Fibroblast of lung (primary cell): ENCODE measurements around the gene CHD3. TPM values are rescaled to one million over a fixed set of nuclear protein-coding genes. Genes with fewer than 3 reads are reported as not detected.

Experiments used
- DNase-seq, 2 donors: peaks; one replicate each; pipeline versions ENCODE4 v3.0.0 to v3.0.0-alpha.2; 2010; ENCODE audit warnings: low read depth in 2 of 2
- H2AFZ ChIP-seq: 2 replicates; pipeline ENCODE4 v1.5.1; 2012; ENCODE audit warnings: low read length, control low read depth, inconsistent platforms
- H3K27ac ChIP-seq: 2 replicates; pipeline ENCODE4 v1.5.1; 2011; ENCODE audit warnings: low read length, control low read depth; ENCODE audit not compliant: insufficient read depth
- H3K27me3 ChIP-seq: 2 replicates; pipeline ENCODE4 v1.5.1; 2011; ENCODE audit warnings: mild to moderate bottlenecking, low read length; ENCODE audit not compliant: control insufficient read depth, insufficient read depth
- H3K36me3 ChIP-seq: 2 replicates; pipeline ENCODE4 v1.5.1; 2011; ENCODE audit warnings: low read length; ENCODE audit not compliant: control insufficient read depth, insufficient read depth
- H3K4me1 ChIP-seq: 2 replicates; pipeline ENCODE4 v1.5.1; 2011; ENCODE audit warnings: low read length; ENCODE audit not compliant: control insufficient read depth, insufficient read depth; ENCODE audit errors: extremely low read depth
- H3K4me2 ChIP-seq: 2 replicates; pipeline ENCODE4 v1.5.1; 2011; ENCODE audit warnings: low read length, control low read depth; ENCODE audit not compliant: insufficient read depth; ENCODE audit errors: extremely low read depth
- H3K4me3 ChIP-seq, 4 experiments: fragments of 200-600 bp in 1 of 4; sonication (generic) in 1 of 4; replicated peaks in 1 of 4; 2 replicates each; pipeline ENCODE4 v1.5.1; 2011 to 2016; ENCODE audit warnings: low read length in 4 of 4, low read depth in 3 of 4, mild to moderate bottlenecking in 3 of 4, control low read depth in 2 of 4, inconsistent platforms in 1 of 4, mixed read lengths in 1 of 4; ENCODE audit not compliant: insufficient read depth in 1 of 4; ENCODE audit errors: control extremely low read depth in 1 of 4
- H3K79me2 ChIP-seq: 2 replicates; pipeline ENCODE4 v1.5.1; 2012; ENCODE audit warnings: mild to moderate bottlenecking, low read length, inconsistent platforms; ENCODE audit not compliant: control insufficient read depth, insufficient read depth
- H3K9ac ChIP-seq: 2 replicates; pipeline ENCODE4 v1.5.1; 2011; ENCODE audit warnings: mild to moderate bottlenecking, low read length, control low read depth; ENCODE audit not compliant: insufficient read depth
- H3K9me3 ChIP-seq: 2 replicates; pipeline ENCODE4 v1.5.1; 2012; ENCODE audit warnings: low read depth, low read length; ENCODE audit not compliant: control insufficient read depth, insufficient read depth
- H4K20me1 ChIP-seq: 2 replicates; pipeline ENCODE4 v1.5.1; 2011; ENCODE audit warnings: low read length; ENCODE audit not compliant: control insufficient read depth, insufficient read depth; ENCODE audit errors: extremely low read depth
- CTCF ChIP-seq, 2 donors: IDR thresholded peaks in 1 of 2; conservative IDR thresholded peaks in 1 of 2; 1 replicate in 1 of 2; 2 replicates in 1 of 2; pipeline ENCODE4 v1.5.1; 2011 to 2012; ENCODE audit warnings: low read length in 2 of 2, control low read depth in 1 of 2, inconsistent platforms in 1 of 2, low read depth in 1 of 2, mild to moderate bottlenecking in 1 of 2
- EZH2 ChIP-seq: IDR thresholded peaks from 2 replicates; pipeline ENCODE4 v1.5.1; 2012; ENCODE audit warnings: low read length, control low read depth, mild to moderate bottlenecking; ENCODE audit errors: missing control alignments
- polyA plus RNA-seq, 2 donors: library from polyadenylated mRNA; depleted of rRNA in 1 of 2; stranded (reverse) in 1 of 2; unstranded in 1 of 2; fragments of >200 nt; gene quantifications; 2 replicates each; pipeline ENCODE4 v1.2.1, GENCODE V29; 2011 to 2012; ENCODE audit warnings: missing spikeins in 1 of 2
- total RNA-seq: library from RNA; depleted of rRNA; stranded (reverse); fragments of >200 nt; gene quantifications from 2 replicates; pipeline ENCODE4 v1.2.1, GENCODE V29; 2014

Gene CHD3
- total and polyA plus RNA-seq, 2 donors (not counting 1 experiment from before 2014, with no cell fraction given): 23.8 to 165 TPM

- DNase-seq: peak; percentile 92 to 97
- H3K27ac ChIP-seq: peak within 1 kb of the TSS; percentile 92
- peaks cover 18% of the 10 kb centered on the region for H3K4me1 ChIP-seq
- no peaks in the 10 kb centered on the region for H4K20me1 ChIP-seq
- peaks cover 14% of the 10 kb centered on the region for H3K79me2 ChIP-seq
- peak within 1 kb of the TSS; percentile 80 for H3K9ac ChIP-seq
- no peaks in the 10 kb centered on the region for H3K9me3 ChIP-seq
- TF ChIP-seq CTCF (conservative IDR thresholded peaks at IDR 0.05 in 1 of 2, IDR thresholded peaks at IDR 0.05 in 1 of 2; ENCODE audit: low read depth in 1 of 2, low read length in 2 of 2): no peak
- TF ChIP-seq EZH2: no peak
- peak within 1 kb of the TSS; percentile 97 for H2AFZ ChIP-seq
- H3K4me3 ChIP-seq: peak within 1 kb of the TSS; percentile 71 to 93 (median 86)
- peak within 1 kb of the TSS; percentile 99 for H3K4me2 ChIP-seq
- H3K36me3 ChIP-seq: peaks cover 13% of the 10 kb centered on the region
- no peaks in the 10 kb centered on the region for H3K27me3 ChIP-seq
These were observed 30.7 kb upstream of the CHD3 start, which contains the start of gene CYB5D1 for GRCh38 chr17:7857713-7858521. CYB5D1 (plus strand) TSS chr17:7858003; CDS start chr17:7858135, 132 bp downstream.

DNA sequence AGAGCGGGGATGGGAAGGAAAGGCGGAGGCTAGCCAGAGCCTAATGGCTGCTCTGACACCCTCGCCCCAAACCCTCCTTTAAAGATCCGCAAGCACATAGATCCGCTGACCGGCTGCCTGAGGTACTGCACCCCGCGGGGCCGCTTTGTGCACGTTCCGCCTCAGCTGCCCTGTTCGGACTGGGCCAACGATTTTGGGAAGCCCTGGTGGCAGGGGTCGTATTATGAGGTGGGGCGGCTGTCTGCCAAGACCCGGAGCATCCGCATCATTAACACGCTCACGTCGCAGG, 30.1 kb upstream of the CHD3 start:
- H3K27ac ChIP-seq: peak overlapping the region; percentile 92
- H2AFZ ChIP-seq: peak overlapping the region; percentile 86
- peaks cover 18% of the 10 kb centered on the region for H3K4me1 ChIP-seq
- peak overlapping the region; percentile 99 for H3K4me2 ChIP-seq
- peaks cover 9% of the 10 kb centered on the region for H3K36me3 ChIP-seq
- no peaks in the 10 kb centered on the region for H3K27me3 ChIP-seq
- H3K79me2 ChIP-seq: peaks cover 14% of the 10 kb centered on the region
- no peaks in the 10 kb centered on the region for H4K20me1 ChIP-seq
- H3K4me3 ChIP-seq: peak overlapping the region; percentile 71 to 93 (median 86)
- H3K9ac ChIP-seq: peak overlapping the region; percentile 80
- no peak for TF ChIP-seq EZH2
- peak; percentile 40 to 47 for TF ChIP-seq CTCF (conservative IDR thresholded peaks at IDR 0.05 in 1 of 2, IDR thresholded peaks at IDR 0.05 in 1 of 2; ENCODE audit: low read depth in 1 of 2, low read length in 2 of 2)
- DNase-seq: peak; percentile 49 to 57
- H3K9me3 ChIP-seq: no peaks in the 10 kb centered on the region

DNA sequence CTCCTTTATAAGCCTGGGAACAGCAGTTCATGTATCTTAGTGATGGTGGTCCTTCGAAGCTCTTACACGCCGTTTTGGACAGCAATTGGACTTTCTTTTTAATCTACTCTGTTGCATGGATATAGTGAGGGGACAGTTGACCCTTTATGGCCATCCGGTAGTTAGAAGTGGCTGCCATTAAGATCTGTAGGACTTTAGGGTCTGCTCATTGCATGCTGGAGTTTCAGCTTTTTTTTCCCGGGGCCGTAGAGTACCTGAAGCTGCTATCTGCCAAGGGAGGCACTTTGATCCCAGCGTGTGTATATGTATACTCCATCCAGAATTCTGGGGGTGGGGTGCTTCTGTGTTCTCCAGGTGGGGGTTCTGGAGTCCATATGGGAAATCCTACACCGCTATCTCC, 29.6 kb upstream of the CHD3 start:
- TF ChIP-seq EZH2 (no peak), CTCF (conservative IDR thresholded peaks at IDR 0.05 in 1 of 2, IDR thresholded peaks at IDR 0.05 in 1 of 2; ENCODE audit: low read depth in 1 of 2, low read length in 2 of 2) (no peak)
- no peak for DNase-seq
- no peak overlapping the region for H3K27ac ChIP-seq

More for the DNA sequence above, 29.6 kb upstream of the CHD3 start:
- no peaks in the 10 kb centered on the region for H3K9me3 ChIP-seq
- H3K9ac ChIP-seq: no peak overlapping the region
- H3K4me3 ChIP-seq: peak overlapping the region; percentile 71 to 93 (median 86)
- H3K27me3 ChIP-seq: no peaks in the 10 kb centered on the region
- H3K4me1 ChIP-seq: peaks cover 18% of the 10 kb centered on the region
- no peaks in the 10 kb centered on the region for H4K20me1 ChIP-seq
- H3K79me2 ChIP-seq: peaks cover 14% of the 10 kb centered on the region
- peak overlapping the region; percentile 99 for H3K4me2 ChIP-seq
- no peak overlapping the region for H2AFZ ChIP-seq
- peaks cover 9% of the 10 kb centered on the region for H3K36me3 ChIP-seq
